Neural cell (in vitro differentiated cells): Measurements from ENCODE around the gene RHOT1.

Experiments
- CTCF ChIP-seq: fragments of 450-650 bp; IDR thresholded peaks from 2 replicates; pipeline ENCODE4 v1.5.1; 2014; ENCODE audit warnings: antibody characterized with exemption, mild to moderate bottlenecking, moderate library complexity; ENCODE audit not compliant: poor library complexity, severe bottlenecking
- EP300 ChIP-seq: fragments of 450-650 bp; conservative IDR thresholded peaks from 2 replicates; pipeline ENCODE4 v1.6.1; 2014; ENCODE audit warnings: antibody characterized with exemption, mild to moderate bottlenecking, moderate library complexity; ENCODE audit not compliant: poor library complexity, severe bottlenecking
- EZH2 ChIP-seq: fragments of 200-600, 300-800 bp; shearing (Covaris generic), sonication (generic); IDR thresholded peaks from 2 replicates; pipeline ENCODE4 v1.6.1; 2014; ENCODE audit warnings: antibody characterized with exemption, low read length, borderline replicate concordance, mild to moderate bottlenecking; ENCODE audit not compliant: insufficient read depth, poor library complexity, severe bottlenecking
- MXI1 ChIP-seq: fragments of 450-650 bp; conservative IDR thresholded peaks from 2 replicates; pipeline ENCODE4 v1.6.1; 2014; ENCODE audit warnings: antibody characterized with exemption, mild to moderate bottlenecking; ENCODE audit not compliant: poor library complexity, severe bottlenecking
- POLR2AphosphoS5 ChIP-seq: IDR thresholded peaks from 2 replicates; pipeline ENCODE4 v1.6.1; 2012
- RAD21 ChIP-seq: fragments of 450-650 bp; conservative IDR thresholded peaks from 2 replicates; pipeline ENCODE4 v1.6.1; 2014; ENCODE audit warnings: antibody characterized with exemption, mild to moderate bottlenecking, moderate library complexity

GRCh38 chr17:32227910-32228309, 85.6 kb downstream of the RHOT1 start:
- TF ChIP-seq CTCF (no peak), POLR2AphosphoS5 (no peak), EZH2 (no peak), RAD21 (no peak), MXI1 (no peak), EP300 (no peak)
